Neutrophil (primary cell): ENCODE results near the gene PBX3.

ENCODE experiments used
- H3K27ac ChIP-seq: fragments of 200-600 bp; sonication (generic); 2 replicates; pipeline ENCODE4 v1.5.1; 2016; ENCODE audit warnings: mild to moderate bottlenecking, moderate library complexity
- H3K27me3 ChIP-seq: fragments of 200-600 bp; sonication (generic); 2 replicates; pipeline ENCODE4 v1.6.0; 2016; ENCODE audit warnings: mild to moderate bottlenecking
- H3K36me3 ChIP-seq: fragments of 200-600 bp; sonication (generic); 2 replicates; pipeline ENCODE4 v1.5.1; 2017
- H3K4me1 ChIP-seq, 2 experiments: fragments of 200-600 bp in 1 of 2; sonication (generic) in 1 of 2; 1 replicate in 1 of 2; 2 replicates in 1 of 2; pipeline versions ENCODE4 v1.5.1 to v1.6.1; 2013 to 2016; ENCODE audit warnings: low read depth in 1 of 2, low read length in 1 of 2, mild to moderate bottlenecking in 1 of 2, moderate library complexity in 1 of 2; ENCODE audit not compliant: control insufficient read depth in 1 of 2, insufficient read depth in 1 of 2
- H3K4me3 ChIP-seq, 2 experiments: fragments of 200-600 bp in 1 of 2; sonication (generic) in 1 of 2; 1 replicate in 1 of 2; 2 replicates in 1 of 2; pipeline ENCODE4 v1.5.1; 2013 to 2016; ENCODE audit warnings: low read depth in 1 of 2, low read length in 1 of 2, mild to moderate bottlenecking in 1 of 2, moderate library complexity in 1 of 2
- H3K9me3 ChIP-seq: fragments of 200-600 bp; sonication (generic); 2 replicates; pipeline ENCODE4 v1.5.1; 2016
- CTCF ChIP-seq: fragments of 200-600 bp; sonication (generic); IDR thresholded peaks from 2 replicates; pipeline ENCODE4 v1.5.1; 2016; ENCODE audit warnings: antibody characterized with exemption

PBX3 gene

GRCh38 chr9:125932746-125933455 lies 185.7 kb downstream of the PBX3 start:
- Histone ChIP-seq H3K36me3 (peaks cover 18% of the 10 kb centered on the region), H3K4me1 (peaks cover 0 to 7% of the 10 kb centered on the region in 2 experiments), H3K9me3 (no peaks in the 10 kb centered on the region), H3K27ac (no peak overlapping the region), H3K27me3 (no peaks in the 10 kb centered on the region), H3K4me3 (no peak overlapping the region)
- no peak for TF ChIP-seq CTCF

- Histone ChIP-seq H3K36me3 (no peaks in the 10 kb centered on the region), H3K9me3 (no peaks in the 10 kb centered on the region), H3K27me3 (no peaks in the 10 kb centered on the region), H3K27ac (no peak overlapping the region), H3K4me1 (peaks cover 9 to 14% of the 10 kb centered on the region in 2 experiments), H3K4me3 (no peak overlapping the region)
- no peak for TF ChIP-seq CTCF
These were observed 195.0 kb downstream of the PBX3 start for GRCh38 chr9:125942125-125942524.

- TF ChIP-seq CTCF: no peak
These were observed 196.7 kb downstream of the PBX3 start for GRCh38 chr9:125943831-125944230.

GRCh38 chr9:125946397-125946796 lies 199.2 kb downstream of the PBX3 start:
- Histone ChIP-seq H3K4me3 (no peak overlapping the region), H3K4me1 (peaks cover 11 to 15% of the 10 kb centered on the region in 2 experiments), H3K27ac (no peak overlapping the region), H3K36me3 (no peaks in the 10 kb centered on the region), H3K9me3 (no peaks in the 10 kb centered on the region), H3K27me3 (no peaks in the 10 kb centered on the region)
- no peak for TF ChIP-seq CTCF

More at GRCh38 chr9:125943831-125944230, 196.7 kb downstream of the PBX3 start:
- no peaks in the 10 kb centered on the region for H3K36me3 ChIP-seq
- no peak overlapping the region for H3K27ac ChIP-seq
- H3K9me3 ChIP-seq: no peaks in the 10 kb centered on the region
- H3K4me3 ChIP-seq: no peak overlapping the region
- H3K27me3 ChIP-seq: no peaks in the 10 kb centered on the region
- H3K4me1 ChIP-seq: peaks cover 9 to 14% of the 10 kb centered on the region in 2 experiments

- H3K36me3 ChIP-seq: no peaks in the 10 kb centered on the region
- H3K4me3 ChIP-seq: no peak overlapping the region
- H3K27me3 ChIP-seq: no peaks in the 10 kb centered on the region
- H3K9me3 ChIP-seq: no peaks in the 10 kb centered on the region
- no peak overlapping the region for H3K27ac ChIP-seq
- no peak for TF ChIP-seq CTCF
- peaks cover 14 to 17% of the 10 kb centered on the region in 2 experiments for H3K4me1 ChIP-seq
These were observed 201.9 kb downstream of the PBX3 start for GRCh38 chr9:125948887-125949596.
